ENCODE results near the gene KMT2C.

Gene KMT2C

GRCh38 chr7:152193880-152194279 lies 241.9 kb downstream of the KMT2C start:
- Histone ChIP-seq H3K4me3 (no peak overlapping the region), H3K27ac (no peak overlapping the region)
- TF ChIP-seq, protein P1, sequence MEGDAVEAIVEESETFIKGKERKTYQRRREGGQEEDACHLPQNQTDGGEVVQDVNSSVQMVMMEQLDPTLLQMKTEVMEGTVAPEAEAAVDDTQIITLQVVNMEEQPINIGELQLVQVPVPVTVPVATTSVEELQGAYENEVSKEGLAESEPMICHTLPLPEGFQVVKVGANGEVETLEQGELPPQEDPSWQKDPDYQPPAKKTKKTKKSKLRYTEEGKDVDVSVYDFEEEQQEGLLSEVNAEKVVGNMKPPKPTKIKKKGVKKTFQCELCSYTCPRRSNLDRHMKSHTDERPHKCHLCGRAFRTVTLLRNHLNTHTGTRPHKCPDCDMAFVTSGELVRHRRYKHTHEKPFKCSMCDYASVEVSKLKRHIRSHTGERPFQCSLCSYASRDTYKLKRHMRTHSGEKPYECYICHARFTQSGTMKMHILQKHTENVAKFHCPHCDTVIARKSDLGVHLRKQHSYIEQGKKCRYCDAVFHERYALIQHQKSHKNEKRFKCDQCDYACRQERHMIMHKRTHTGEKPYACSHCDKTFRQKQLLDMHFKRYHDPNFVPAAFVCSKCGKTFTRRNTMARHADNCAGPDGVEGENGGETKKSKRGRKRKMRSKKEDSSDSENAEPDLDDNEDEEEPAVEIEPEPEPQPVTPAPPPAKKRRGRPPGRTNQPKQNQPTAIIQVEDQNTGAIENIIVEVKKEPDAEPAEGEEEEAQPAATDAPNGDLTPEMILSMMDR (IDR thresholded peaks at IDR 0.05) = no peak
- no peak for DNase-seq (ENCODE audit: low spot score)

DNA sequence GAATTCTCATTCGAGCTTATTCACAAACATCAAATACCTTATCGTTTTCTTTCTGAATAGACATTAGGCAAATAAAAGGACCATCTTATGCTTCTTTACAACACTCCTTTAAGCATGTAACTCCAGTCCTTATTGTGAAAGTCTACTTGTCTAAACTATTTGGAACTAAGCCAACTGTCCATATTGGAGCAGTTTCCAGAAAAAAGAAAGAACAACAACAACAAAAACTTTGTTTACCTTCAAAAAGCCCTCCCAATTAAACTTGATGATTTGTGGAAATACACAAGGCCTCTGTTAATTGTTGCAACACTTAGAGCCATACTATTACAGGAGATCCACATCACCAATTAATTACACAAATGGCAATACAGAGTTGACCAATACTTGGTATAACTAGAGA lies 246.7 kb downstream of the KMT2C start:
- no peak overlapping the region for H3K4me3 ChIP-seq
- DNase-seq (ENCODE audit: low spot score) = no peak
- no peak overlapping the region for H3K27ac ChIP-seq
- TF ChIP-seq, protein P1 (IDR thresholded peaks at IDR 0.05) = no peak

DNA sequence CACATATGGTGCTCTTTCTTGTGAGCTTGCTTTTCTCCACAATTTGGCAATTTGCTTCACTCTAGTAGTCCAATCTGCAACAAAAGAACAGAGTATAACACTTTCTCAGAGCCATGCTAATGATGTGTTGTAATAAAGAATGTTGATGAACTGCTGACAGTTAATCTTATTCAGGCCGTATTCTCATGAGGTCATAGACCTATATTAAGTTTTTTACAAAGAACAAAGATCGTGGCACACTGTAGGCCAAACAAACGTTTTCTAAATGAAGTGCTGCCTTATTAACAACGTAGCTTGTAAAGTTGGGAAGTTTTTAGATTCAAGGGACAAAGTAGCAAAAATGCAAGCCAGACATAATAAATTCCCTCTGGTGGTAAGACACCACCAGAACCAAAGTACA lies 250.2 kb downstream of the KMT2C start:
- Histone ChIP-seq H3K27ac (no peak overlapping the region), H3K4me3 (no peak overlapping the region)
- DNase-seq (ENCODE audit: low spot score) = no peak
- TF ChIP-seq, protein P1 (IDR thresholded peaks at IDR 0.05) = no peak

- Histone ChIP-seq H3K4me3 (no peak overlapping the region), H3K27ac (no peak overlapping the region)
- DNase-seq (ENCODE audit: low spot score) = no peak
- TF ChIP-seq, protein P1 (IDR thresholded peaks at IDR 0.05) = no peak
These were observed 255.2 kb downstream of the KMT2C start for GRCh38 chr7:152180587-152180986.

DNA sequence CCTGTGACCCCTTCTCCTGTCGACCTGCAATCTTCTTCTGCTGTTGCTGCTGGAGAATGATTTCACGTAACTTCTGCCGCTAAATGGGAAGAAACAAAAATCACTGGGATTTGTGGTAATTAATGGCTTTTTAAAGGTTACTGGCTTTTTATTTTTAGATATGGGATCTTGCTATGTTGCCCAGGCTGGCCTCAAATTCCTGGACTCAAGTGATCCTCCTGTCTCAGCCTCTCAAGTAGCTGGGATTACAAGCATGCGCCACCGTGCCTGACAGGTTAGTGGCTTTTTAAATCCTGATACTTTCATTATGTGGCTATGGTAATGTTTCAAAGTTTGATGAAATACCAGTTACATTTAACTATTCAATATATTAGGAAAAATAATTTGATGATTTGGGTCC lies 255.8 kb downstream of the KMT2C start:
- TF ChIP-seq, protein P1 (IDR thresholded peaks at IDR 0.05) = no peak
- DNase-seq (ENCODE audit: low spot score) = no peak

GRCh38 chr7:152178405-152179058 lies 257.3 kb downstream of the KMT2C start:
- H3K4me3 ChIP-seq = no peak overlapping the region
- DNase-seq (ENCODE audit: low spot score) = no peak
- no peak overlapping the region for H3K27ac ChIP-seq
- TF ChIP-seq, protein P1 (IDR thresholded peaks at IDR 0.05) = no peak

More for the DNA sequence above, 255.8 kb downstream of the KMT2C start:
- H3K4me3 ChIP-seq = no peak overlapping the region
- no peak overlapping the region for H3K27ac ChIP-seq

GRCh38 chr7:152177681-152178404 lies 258.0 kb downstream of the KMT2C start:
- H3K4me3 ChIP-seq = no peak overlapping the region
- TF ChIP-seq, protein P1 (IDR thresholded peaks at IDR 0.05) = no peak
- no peak for DNase-seq (ENCODE audit: low spot score)
- no peak overlapping the region for H3K27ac ChIP-seq
